OCI-LY1 (cell line): ENCODE measurements around the gene ZNF354C.

Experiments
- H2AFZ ChIP-seq: fragments of 200-600 bp; sonication (generic), shearing (Covaris generic); 2 replicates; pipeline ENCODE4 v1.6.0; 2014; ENCODE audit warnings: antibody characterized with exemption, mild to moderate bottlenecking, low read length
- H3F3A ChIP-seq: fragments of 200-600 bp; sonication (generic), shearing (Covaris generic); 2 replicates; pipeline ENCODE4 v1.6.0; 2014; ENCODE audit warnings: mild to moderate bottlenecking, antibody characterized with exemption, low read length, moderate library complexity; ENCODE audit not compliant: insufficient read depth
- H3K27ac ChIP-seq: fragments of 200-600 bp; sonication (generic); 2 replicates; pipeline ENCODE4 v1.5.1; 2014; ENCODE audit warnings: low read length, mixed run types, mild to moderate bottlenecking, low read depth; ENCODE audit not compliant: poor library complexity, severe bottlenecking
- H3K27me3 ChIP-seq: fragments of 200-600 bp; sonication (generic); 2 replicates; pipeline ENCODE4 v1.6.0; 2014; ENCODE audit warnings: antibody characterized with exemption, mild to moderate bottlenecking, low read length, moderate library complexity; ENCODE audit not compliant: insufficient read depth
- H3K36me3 ChIP-seq: fragments of 200-600 bp; sonication (generic); 2 replicates; pipeline ENCODE4 v1.6.1; 2014; ENCODE audit warnings: mild to moderate bottlenecking, antibody characterized with exemption, low read length, moderate library complexity, mixed read lengths; ENCODE audit not compliant: insufficient read depth
- H3K4me1 ChIP-seq: fragments of 200-600 bp; sonication (generic); 2 replicates; pipeline ENCODE4 v1.5.1; 2014; ENCODE audit warnings: mild to moderate bottlenecking, low read length, moderate library complexity; ENCODE audit not compliant: insufficient read depth, severe bottlenecking
- H3K4me2 ChIP-seq: fragments of 200-600 bp; sonication (generic), shearing (Covaris generic); 2 replicates; pipeline ENCODE4 v1.6.1; 2014; ENCODE audit warnings: low read length
- H3K4me3 ChIP-seq: fragments of 200-600 bp; sonication (generic); 2 replicates; pipeline ENCODE4 v1.5.1; 2014; ENCODE audit warnings: low read length, low read depth, mild to moderate bottlenecking, mixed read lengths; ENCODE audit not compliant: poor library complexity, severe bottlenecking
- H3K79me2 ChIP-seq: fragments of 200-600 bp; shearing (Covaris generic); 2 replicates; pipeline ENCODE4 v1.6.1; 2016; ENCODE audit warnings: mixed run types, low read length, mixed read lengths; ENCODE audit not compliant: insufficient read depth
- H3K9ac ChIP-seq: fragments of 200-600 bp; sonication (generic), shearing (Covaris generic); 2 replicates; pipeline ENCODE4 v1.6.1; 2014; ENCODE audit warnings: mild to moderate bottlenecking, low read length, mixed read lengths
- H3K9me2 ChIP-seq: fragments of 200-600 bp; sonication (generic), shearing (Covaris generic); 2 replicates; pipeline ENCODE4 v1.6.1; 2014; ENCODE audit warnings: low read depth, mild to moderate bottlenecking, low read length, mixed read lengths
- H3K9me3 ChIP-seq: fragments of 200-600 bp; shearing (Covaris generic); 2 replicates; pipeline ENCODE4 v1.6.1; 2014; ENCODE audit warnings: low read length, mixed read lengths
- H4K20me1 ChIP-seq: fragments of 200-600 bp; sonication (generic), shearing (Covaris generic); 2 replicates; pipeline ENCODE4 v1.6.0; 2016; ENCODE audit warnings: mild to moderate bottlenecking, low read length; ENCODE audit not compliant: insufficient read depth
- CTCF ChIP-seq: fragments of 200-600 bp; sonication (generic), shearing (Covaris generic); IDR thresholded peaks from 2 replicates; pipeline ENCODE4 v1.5.1; 2017; ENCODE audit warnings: mild to moderate bottlenecking, antibody characterized with exemption, low read length, moderate library complexity, mixed read lengths
- EZH2 ChIP-seq: fragments of 200-600 bp; sonication (generic), shearing (Covaris generic); IDR thresholded peaks from 2 replicates; pipeline ENCODE4 v1.8.0; 2017; ENCODE audit warnings: borderline replicate concordance, mixed run types, mild to moderate bottlenecking, antibody characterized with exemption, low read length, moderate library complexity, mixed read lengths

Gene ZNF354C

GRCh38 chr5:179115845-179116524 is 55.8 kb downstream of the ZNF354C start:
- Histone ChIP-seq H3K4me2 (no peak overlapping the region), H3K36me3 (no peaks in the 10 kb centered on the region), H3K27ac (no peak overlapping the region), H3K9me2 (no peaks in the 10 kb centered on the region), H3K27me3 (no peaks in the 10 kb centered on the region), H3K79me2 (no peaks in the 10 kb centered on the region), H3K9ac (no peak overlapping the region), H4K20me1 (no peaks in the 10 kb centered on the region), H3K4me1 (no peaks in the 10 kb centered on the region), H2AFZ (no peak overlapping the region), H3F3A (no peaks in the 10 kb centered on the region), H3K4me3 (no peak overlapping the region), H3K9me3 (no peaks in the 10 kb centered on the region)
- no peak for TF ChIP-seq CTCF
- no peak for TF ChIP-seq EZH2

GRCh38 chr5:179118338-179118737 is 58.2 kb downstream of the ZNF354C start:
- Histone ChIP-seq H4K20me1 (no peaks in the 10 kb centered on the region), H3K9ac (no peak overlapping the region), H3K79me2 (no peaks in the 10 kb centered on the region), H3K4me1 (no peaks in the 10 kb centered on the region), H3K4me2 (no peak overlapping the region), H3K27ac (no peak overlapping the region), H3K9me2 (no peaks in the 10 kb centered on the region), H3F3A (no peaks in the 10 kb centered on the region), H2AFZ (no peak overlapping the region), H3K4me3 (no peak overlapping the region), H3K9me3 (no peaks in the 10 kb centered on the region), H3K27me3 (no peaks in the 10 kb centered on the region), H3K36me3 (no peaks in the 10 kb centered on the region)
- TF ChIP-seq CTCF (no peak), EZH2 (no peak)

- no peak overlapping the region for H3K4me2 ChIP-seq
- H3K4me1 ChIP-seq: no peaks in the 10 kb centered on the region
- no peaks in the 10 kb centered on the region for H3K36me3 ChIP-seq
- no peaks in the 10 kb centered on the region for H3K27me3 ChIP-seq
- no peak overlapping the region for H3K27ac ChIP-seq
- no peak overlapping the region for H2AFZ ChIP-seq
- H3K4me3 ChIP-seq: no peak overlapping the region
- H3K9me3 ChIP-seq: no peaks in the 10 kb centered on the region
- H3K9ac ChIP-seq: no peak overlapping the region
- TF ChIP-seq EZH2 (no peak), CTCF (no peak)
- H3F3A ChIP-seq: no peaks in the 10 kb centered on the region
- no peaks in the 10 kb centered on the region for H3K9me2 ChIP-seq
- no peaks in the 10 kb centered on the region for H3K79me2 ChIP-seq
- H4K20me1 ChIP-seq: no peaks in the 10 kb centered on the region
Measured at GRCh38 chr5:179118756-179119414, 58.7 kb downstream of the ZNF354C start.
